ENCODE data around the gene RALGAPA1. TPM values are rescaled to one million over a fixed set of nuclear protein-coding genes. Genes with fewer than 3 reads are reported as not detected.
A peak's percentile ranks its signal among the peaks of the same experiment; 100 is the strongest.
"Not testable (repeated sequence)": the region's sequence is repeated elsewhere in the genome, so short reads cannot be mapped to it uniquely, and the experiment has no call there.

The RALGAPA1 gene
- 10 to 100 TPM; 13.7 to 38.7 TPM for total RNA-seq
- polyA plus RNA-seq, result 10 to 100 TPM in 1 of 2 donors, 1 to 10 TPM in 1; 4.6 to 13.0 TPM

GRCh38 chr14:35808638-35809563, at the start of gene RALGAPA1:
RALGAPA1 (minus strand) TSS chr14:35809295; CDS start chr14:35808835, 460 bp downstream.
- Histone ChIP-seq H3K4me3 (ENCODE audit: low read depth in 1 of 3, low read length in 3 of 3) (peak within 1 kb of the TSS; percentile 58 to 89 (median 81)), H3K27ac (ENCODE audit: low read depth in 1 of 2, low read length in 2 of 2) (peak within 1 kb of the TSS; percentile 83 to 85), H3K9ac (ENCODE audit: low read depth in 1 of 2, low read length in 2 of 2) (peak within 1 kb of the TSS; percentile 74 to 76), H3K4me1 (ENCODE audit: control insufficient read depth in 4 of 4, insufficient read depth in 4 of 4, low read length in 3 of 4) (peaks cover 3 to 21% (median 16%) of the 10 kb centered on the region in 4 donors)
- H3K27me3 ChIP-seq (ENCODE audit: control insufficient read depth in 4 of 4, insufficient read depth in 4 of 4, low read length in 3 of 4); H3K9me3 ChIP-seq (ENCODE audit: control insufficient read depth in 4 of 4, low read length in 3 of 4); H3K36me3 ChIP-seq (ENCODE audit: control insufficient read depth in 4 of 4, insufficient read depth in 3 of 4, low read depth in 1 of 4, low read length in 3 of 4): not testable (repeated sequence)
- TF ChIP-seq YY1 (IDR thresholded peaks at IDR 0.05) (peak; percentile 84), REST (IDR thresholded peaks at IDR 0.05) (peak; percentile 74), CTCF (IDR thresholded peaks at IDR 0.05; ENCODE audit: low read depth, low read length, missing input control) (peak; percentile 30), SP1 (IDR thresholded peaks at IDR 0.05) (peak; percentile 26), RAD21 (IDR thresholded peaks at IDR 0.05) (peak in 1 of 2 donors; percentile 36), TAF1 (conservative IDR thresholded peaks at IDR 0.05) (peak; percentile 80), GABPA (IDR thresholded peaks at IDR 0.05 in 1 of 2, conservative IDR thresholded peaks at IDR 0.05 in 1 of 2) (peak; percentile 55 to 63), ATF3 (IDR thresholded peaks at IDR 0.05) (peak; percentile 47), JUND (IDR thresholded peaks at IDR 0.05) (peak; percentile 57 to 85)
- under 1% methylated on average over 59 of the region's 66 CpGs for WGBS
- peak; percentile 85 for DNase-seq (ENCODE audit: low spot score)

GRCh38 chr14:35858521-35859209, 49.6 kb upstream of the RALGAPA1 start:
- no peak for DNase-seq (ENCODE audit: low spot score)
- Histone ChIP-seq H3K9me3 (ENCODE audit: control insufficient read depth in 4 of 4, low read length in 3 of 4) (no peaks in the 10 kb centered on the region), H3K27ac (ENCODE audit: low read depth in 1 of 2, low read length in 2 of 2) (no peak overlapping the region), H3K9ac (ENCODE audit: low read depth in 1 of 2, low read length in 2 of 2) (no peak overlapping the region), H3K4me1 (ENCODE audit: control insufficient read depth in 4 of 4, insufficient read depth in 4 of 4, low read length in 3 of 4) (no peaks in the 10 kb centered on the region), H3K4me3 (ENCODE audit: low read depth in 1 of 3, low read length in 3 of 3) (no peak overlapping the region), H3K27me3 (ENCODE audit: control insufficient read depth in 4 of 4, insufficient read depth in 4 of 4, low read length in 3 of 4) (no peaks in the 10 kb centered on the region), H3K36me3 (ENCODE audit: control insufficient read depth in 4 of 4, insufficient read depth in 3 of 4, low read depth in 1 of 4, low read length in 3 of 4) (peaks cover 2 to 11% (median 7%) of the 10 kb centered on the region in 4 donors)
- TF ChIP-seq RAD21 (IDR thresholded peaks at IDR 0.05), result no peak
- no peak for TF ChIP-seq HNF4A (conservative IDR thresholded peaks at IDR 0.05)
- no peak for TF ChIP-seq HNF4G (IDR thresholded peaks at IDR 0.05)
- TF ChIP-seq YY1 (IDR thresholded peaks at IDR 0.05), result no peak
- TF ChIP-seq NR2F2 (IDR thresholded peaks at IDR 0.05), result no peak
- TF ChIP-seq FOXA2 (IDR thresholded peaks at IDR 0.05), result no peak
- no peak for TF ChIP-seq SP1 (IDR thresholded peaks at IDR 0.05)
- no peak for TF ChIP-seq ATF3 (IDR thresholded peaks at IDR 0.05)
- TF ChIP-seq CTCF (IDR thresholded peaks at IDR 0.05; ENCODE audit: low read depth, low read length, missing input control), result no peak
- no peak for TF ChIP-seq RXRA (IDR thresholded peaks at IDR 0.05)
- WGBS, result 95% methylated on average over 7 of the region's 7 CpGs
